HG02759 (cell line): ENCODE results near the gene AFM.
"Not testable (repeated sequence)": the region's sequence is repeated elsewhere in the genome, so short reads cannot be mapped to it uniquely, and the experiment has no call there.

Experiments used
- ATAC-seq: cut with Tn5 transposase; IDR thresholded peaks from one replicate; pipeline ENCODE4 v1.9.1; 2021; ENCODE audit warnings: mild to moderate bottlenecking, moderate library complexity; ENCODE audit not compliant: unreplicated experiment

Gene AFM

DNA sequence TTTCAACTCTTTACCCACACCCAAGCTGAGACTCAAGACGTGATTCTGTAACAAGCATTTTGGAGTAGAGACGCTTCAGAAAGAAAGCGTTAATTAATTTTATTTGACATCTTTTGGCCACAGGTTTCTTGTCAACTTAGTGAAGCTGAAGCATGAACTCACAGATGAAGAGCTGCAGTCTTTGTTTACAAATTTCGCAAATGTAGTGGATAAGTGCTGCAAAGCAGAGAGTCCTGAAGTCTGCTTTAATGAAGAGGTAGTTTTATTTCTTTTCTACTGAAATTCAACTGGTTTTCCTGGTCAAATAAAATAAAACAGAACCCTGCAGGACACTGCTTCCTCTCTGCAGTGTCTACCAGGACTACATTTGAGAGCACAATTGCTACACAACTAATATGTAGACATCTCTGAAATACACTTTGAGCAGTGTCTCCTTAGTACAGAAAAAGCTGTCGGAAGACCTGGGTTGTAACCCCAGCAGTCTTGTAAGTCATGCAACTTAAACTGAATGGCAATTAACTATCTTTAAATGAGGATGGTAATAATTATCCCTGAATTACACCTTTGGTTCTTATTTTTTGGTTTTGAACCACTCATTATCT is 20.2 kb downstream of the AFM start:
- ATAC-seq: no peak

DNA sequence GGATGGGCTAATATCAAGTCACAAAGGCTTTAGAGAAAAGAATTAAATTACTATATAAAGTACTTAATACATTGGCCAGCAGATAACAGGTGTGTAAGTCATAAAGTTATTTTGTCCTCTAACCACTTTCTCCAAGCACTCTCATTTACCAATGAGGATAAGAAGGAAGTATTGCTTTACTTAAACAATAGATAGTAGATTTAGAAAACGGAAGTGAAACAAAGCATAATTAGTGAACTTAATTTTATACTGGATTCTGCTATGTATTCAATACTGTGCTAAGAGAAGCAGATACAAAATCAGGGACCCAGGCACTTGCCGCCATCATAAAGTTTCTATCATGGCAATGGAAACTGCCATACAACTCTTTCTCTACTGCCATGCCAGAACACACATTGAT is 24.0 kb downstream of the AFM start:
- no peak for ATAC-seq

DNA sequence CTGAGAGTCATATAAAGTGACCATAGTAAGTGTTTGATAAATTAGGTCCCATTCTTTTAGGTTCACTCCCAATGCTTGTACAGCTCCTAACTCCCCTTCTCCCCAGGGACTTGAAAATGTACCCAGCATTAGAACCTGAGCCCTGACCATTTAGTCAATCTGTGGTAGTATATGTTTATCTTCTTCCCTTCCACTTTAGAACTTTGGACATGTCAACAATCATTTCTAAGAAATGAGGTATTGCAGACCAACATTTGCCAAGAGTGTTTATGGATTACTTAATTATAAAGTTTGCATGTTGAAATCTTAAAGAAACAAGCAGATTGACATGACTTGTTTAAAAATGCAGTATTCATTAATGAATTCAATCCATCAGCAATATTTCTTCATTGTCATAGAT is 26.0 kb downstream of the AFM start:
- ATAC-seq: no peak

DNA sequence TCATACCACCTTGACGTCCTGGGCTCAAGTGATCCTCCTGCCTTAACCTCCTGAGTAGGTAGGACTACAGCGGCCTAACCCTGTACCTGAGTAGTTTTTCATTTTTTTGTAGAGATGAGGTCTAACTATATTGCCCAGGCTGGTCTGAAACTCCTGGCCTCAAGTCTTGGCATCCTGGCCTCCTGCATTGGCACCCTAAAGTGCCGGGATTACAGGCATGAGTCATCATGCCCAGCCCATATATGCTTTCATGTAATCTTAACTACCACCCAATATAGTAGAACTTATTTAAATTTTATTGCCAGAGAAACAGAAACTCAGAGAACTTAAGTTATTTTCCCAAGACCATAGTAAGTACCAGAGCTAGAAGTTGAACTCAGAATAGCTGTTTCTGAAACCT is 27.1 kb downstream of the AFM start:
- ATAC-seq: no peak

GRCh38 chr4:73518340-73518739 is 36.8 kb downstream of the AFM start:
- ATAC-seq: no peak

GRCh38 chr4:73520821-73521220 is 39.3 kb downstream of the AFM start:
- ATAC-seq: peak; percentile 70

DNA sequence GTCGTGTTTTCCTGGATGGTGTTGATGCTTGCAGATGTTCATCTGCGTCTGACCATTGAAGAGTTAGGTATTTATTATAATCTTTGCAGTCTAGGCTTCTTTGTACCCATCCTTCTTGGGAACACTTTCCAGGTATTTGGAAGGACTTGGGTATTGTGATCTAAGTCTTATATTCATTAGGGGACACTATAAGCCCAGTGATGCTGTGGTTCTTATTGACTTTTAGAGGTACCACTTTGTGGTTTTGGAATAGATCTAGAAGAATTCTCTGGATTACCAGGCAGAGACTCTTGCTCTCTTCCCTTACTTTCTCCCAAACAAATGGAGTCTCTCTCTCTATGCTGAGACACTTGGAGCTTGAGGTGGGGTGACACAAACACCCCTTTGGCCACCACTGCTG is 41.6 kb downstream of the AFM start:
- no peak for ATAC-seq

DNA sequence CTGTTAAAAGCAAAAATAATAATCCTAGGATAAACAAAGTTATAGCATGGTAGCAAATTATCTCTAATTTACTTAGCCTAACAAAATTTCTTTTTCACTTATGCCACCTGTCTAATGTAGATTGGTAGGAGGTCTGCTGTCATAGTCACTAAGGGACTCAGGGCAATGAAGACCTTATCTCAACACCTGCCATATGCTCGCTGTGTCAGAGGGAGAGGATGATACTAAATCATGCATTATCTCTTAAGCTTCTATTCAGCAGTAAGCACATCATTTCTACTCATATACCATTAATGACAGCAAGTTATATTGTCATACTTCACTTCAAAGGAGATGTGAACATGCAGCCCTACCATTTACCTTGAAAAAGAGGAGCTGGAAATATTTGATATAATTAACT is 44.1 kb downstream of the AFM start:
- no peak for ATAC-seq

GRCh38 chr4:73527196-73527595 is 45.7 kb downstream of the AFM start:
- peak; percentile 59 for ATAC-seq

- ATAC-seq: no peak
Observed at GRCh38 chr4:73528171-73528570, 46.6 kb downstream of the AFM start.

- ATAC-seq: no peak
Observed at GRCh38 chr4:73533515-73534422, 52.2 kb downstream of the AFM start.

DNA sequence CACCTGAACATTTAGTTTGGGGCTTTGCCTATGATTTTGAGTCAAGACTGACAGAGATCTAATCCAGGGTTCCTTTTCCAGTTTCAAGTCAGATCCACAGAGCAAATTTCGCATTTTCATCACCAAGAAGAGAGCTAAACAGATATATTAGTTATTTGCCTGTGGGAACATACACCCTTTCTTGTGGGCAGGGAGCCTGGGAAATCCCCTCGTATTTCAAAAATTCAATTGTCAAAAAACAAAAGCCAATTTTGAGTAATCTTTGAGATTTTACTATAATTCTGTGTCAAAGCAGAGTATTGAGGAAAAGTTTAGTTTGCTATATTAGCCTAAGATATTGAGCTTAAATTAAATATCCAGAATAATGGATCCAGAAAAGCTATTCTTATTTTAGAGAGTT is 56.6 kb downstream of the AFM start:
- peak; percentile 29 for ATAC-seq

GRCh38 chr4:73539386-73539785 is 57.8 kb downstream of the AFM start:
- no peak for ATAC-seq

DNA sequence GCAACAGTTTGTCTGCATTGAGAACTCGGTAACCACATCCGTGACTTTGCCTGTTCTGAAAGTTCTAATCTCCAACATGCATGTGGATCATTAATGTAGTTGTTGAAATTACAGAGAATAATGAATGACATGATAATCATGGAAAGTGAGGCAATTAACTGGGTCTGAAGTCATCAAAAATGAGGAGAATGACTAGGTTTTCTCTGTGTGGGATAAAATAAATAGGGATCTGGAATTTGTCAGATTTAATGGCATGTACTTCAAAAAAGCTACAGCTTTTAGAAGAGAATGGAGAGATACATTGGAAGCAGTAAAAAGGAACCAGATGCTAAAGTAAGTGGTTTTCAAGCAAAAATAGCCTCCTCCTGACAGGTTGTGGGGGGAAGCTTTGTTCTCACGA is 59.3 kb downstream of the AFM start:
- ATAC-seq: no peak

GRCh38 chr4:73541251-73541650 is 59.7 kb downstream of the AFM start:
- no peak for ATAC-seq

DNA sequence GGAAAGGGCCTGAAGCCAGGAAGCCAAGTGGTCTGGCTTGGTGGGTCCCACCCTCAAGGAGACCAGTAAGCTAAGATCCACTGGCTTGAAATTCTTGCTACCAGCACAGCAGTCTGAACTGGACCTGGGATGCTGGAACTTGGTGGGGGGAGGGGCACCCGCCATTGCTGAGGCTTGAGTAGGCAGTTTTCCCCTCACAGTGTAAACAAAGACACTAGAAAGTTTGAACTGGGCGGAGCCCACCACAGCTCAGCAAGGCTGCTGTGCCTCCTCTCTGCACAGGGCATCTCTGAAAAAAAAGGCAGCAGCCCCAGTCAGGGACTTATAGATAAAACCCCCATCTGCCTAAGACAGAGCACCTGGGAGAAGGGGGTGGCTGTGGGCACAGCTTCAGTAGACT is 63.1 kb downstream of the AFM start:
- no peak for ATAC-seq

DNA sequence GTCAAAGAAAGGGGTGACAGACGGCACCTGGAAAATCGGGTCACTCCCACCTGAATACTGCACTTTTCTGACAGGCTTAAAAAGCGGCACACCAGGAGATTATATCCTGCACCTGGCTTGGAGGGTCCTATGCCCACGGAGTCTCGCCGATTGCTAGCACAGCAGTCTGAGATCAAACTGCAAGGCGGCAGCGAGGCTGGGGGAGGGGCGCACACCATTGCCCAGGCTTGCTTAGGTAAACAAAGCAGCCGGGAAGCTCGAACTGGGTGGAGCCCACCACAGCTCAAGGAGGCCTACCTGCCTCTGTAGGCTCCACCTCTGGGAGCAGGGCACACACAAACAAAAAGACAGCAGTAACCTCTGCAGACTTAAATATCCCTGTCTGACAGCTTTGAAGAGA is 69.3 kb downstream of the AFM start:
- ATAC-seq: not testable (repeated sequence)
